Anterior cingulate cortex (tissue), 58 donors: ENCODE data around the gene TRIM2.
A peak's percentile ranks its signal among the peaks of the same experiment; 100 is the strongest.

ENCODE experiments used
- DNase-seq, 58 donors: peaks; one replicate each; lab custom pipeline; 2025; lab: John Stamatoyannopoulos, UW

The TRIM2 gene

DNA sequence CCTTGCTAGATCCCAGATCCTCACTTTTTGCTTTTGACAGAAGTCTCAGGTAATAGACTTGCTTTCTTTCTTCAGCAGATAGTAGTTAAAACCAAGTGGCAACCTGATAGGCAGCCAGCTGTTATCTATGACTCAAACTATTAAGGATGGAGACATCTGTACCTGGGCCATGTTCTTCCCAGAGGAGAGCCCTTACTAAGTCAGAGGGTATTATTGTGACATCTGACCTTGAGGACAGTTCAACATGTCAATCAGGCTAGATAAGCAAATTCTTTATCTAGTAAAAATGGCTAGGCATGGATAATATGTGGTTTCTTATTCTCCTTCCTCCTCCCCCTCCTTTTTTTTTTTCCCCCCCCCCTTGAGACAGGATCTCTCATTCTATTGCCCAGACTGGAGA is 39.2 kb downstream of the TRIM2 start:
- no peak for DNase-seq

DNA sequence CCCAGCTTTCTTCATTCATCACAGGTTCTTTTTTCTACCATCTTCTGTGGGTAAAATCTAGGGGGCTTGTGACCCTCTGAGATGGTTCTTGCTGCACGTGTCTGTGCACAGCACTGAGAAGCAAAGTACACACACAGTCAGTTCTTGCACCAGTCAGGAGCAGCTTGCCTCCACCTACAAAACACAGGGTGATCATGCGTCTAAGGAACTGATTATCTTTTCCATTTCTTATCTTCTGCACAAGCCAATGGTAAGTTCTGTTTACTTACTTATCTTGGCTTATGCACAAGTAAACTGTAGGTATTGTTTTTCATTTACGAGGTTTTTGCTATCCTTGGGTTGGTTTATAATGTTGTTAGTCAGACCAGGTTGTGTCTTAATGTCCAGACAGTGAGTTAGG is 40.7 kb downstream of the TRIM2 start:
- no peak for DNase-seq

DNA sequence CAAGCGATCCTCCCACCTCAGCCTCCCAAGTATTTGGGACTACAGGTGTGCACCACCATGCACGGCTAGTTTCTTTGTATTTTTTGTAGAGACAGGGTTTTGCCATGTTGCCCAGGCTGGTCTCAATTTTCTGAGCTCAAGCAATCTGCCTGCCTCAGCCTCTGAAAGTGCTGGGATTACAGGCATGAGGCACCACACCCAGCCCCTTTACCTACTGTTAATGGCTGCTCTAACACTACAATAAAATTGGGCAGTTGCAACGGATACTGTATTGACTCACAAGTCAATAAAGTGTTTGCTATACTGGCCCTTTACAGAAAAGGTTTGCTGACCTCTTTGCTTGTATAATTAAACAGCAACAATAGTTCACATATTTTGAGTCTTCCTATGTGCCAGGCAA is 41.5 kb downstream of the TRIM2 start:
- DNase-seq, result no peak

DNA sequence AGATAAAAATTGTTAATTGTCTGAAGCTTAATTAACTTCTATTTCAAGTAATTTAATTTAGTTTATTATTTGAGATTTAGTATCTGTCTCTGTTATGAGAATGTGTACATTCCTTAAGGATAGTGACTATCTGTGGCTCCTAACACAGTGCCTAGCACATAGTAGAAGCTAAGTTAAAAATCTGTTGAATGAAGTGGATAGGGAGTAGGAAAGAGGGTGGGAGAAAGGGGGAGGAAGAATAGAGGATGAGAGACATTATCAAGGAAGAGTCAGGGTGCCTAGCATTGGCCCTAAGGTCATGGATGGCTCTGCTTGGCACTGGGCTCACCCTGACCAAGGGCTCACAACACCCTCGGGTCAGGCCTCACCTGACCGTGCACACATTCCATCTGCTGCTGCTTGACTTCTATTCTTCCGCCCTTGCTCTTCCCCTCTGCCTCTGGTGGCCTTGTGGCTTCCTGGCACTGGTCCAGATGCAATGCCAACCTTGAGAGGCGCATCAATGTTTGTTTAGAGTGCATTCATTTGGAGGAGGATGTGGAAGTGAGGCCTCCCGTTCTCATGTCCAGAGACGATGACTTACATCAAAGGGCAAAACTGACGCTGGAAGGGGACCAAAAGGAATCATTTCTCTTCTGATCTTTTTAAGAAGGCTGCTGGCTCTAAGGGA is 42.3 kb downstream of the TRIM2 start:
- peak in 1 of 58 donors; percentile 40 for DNase-seq

DNA sequence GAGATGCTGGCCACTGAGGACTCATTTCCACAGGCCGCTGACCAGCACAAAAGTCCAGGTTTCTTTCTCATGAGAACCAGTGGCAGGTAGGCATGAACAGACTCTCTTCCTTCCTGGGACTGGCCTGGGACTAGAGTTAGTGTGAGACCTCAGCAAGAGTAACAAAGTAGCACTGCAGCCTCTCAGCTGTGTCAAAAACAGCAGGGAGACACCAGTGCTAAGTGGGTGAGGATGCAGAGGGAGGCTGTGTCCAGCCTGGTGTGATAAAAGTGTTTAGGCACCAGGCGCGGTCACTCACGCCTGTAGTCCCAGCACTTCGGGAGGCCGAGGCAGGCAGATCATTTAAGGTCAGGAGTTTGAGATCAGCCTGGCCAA is 42.9 kb downstream of the TRIM2 start:
- no peak for DNase-seq

DNA sequence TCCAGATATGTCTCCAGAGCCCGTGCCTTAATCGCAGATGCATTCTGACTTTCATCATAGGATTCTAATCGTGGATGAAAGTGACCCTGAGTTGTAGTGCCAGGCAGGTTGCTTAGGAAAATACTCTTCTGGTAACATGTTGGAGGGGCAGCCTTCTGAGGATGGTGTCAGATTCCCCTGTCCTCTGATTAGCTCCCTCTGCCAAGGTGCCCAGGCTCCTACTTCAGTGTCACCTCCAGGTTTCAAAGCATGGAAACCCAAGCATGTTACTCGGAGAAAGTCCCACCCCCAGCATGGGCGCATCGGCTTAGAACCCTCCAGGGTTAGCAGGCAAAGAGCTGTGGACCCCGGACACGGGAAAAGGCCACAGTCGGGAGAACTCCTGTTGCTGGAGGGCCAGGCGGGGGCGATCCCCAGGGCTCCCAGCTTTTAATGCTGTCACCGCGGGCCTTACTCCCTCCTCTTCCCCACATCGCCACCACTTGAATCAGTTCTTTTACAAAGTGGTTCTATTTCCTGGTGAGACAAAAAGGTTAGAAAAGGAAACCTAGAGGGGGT is 44.5 kb downstream of the TRIM2 start:
- DNase-seq, result peak in 2 of 58 donors; percentile 16 to 48

DNA sequence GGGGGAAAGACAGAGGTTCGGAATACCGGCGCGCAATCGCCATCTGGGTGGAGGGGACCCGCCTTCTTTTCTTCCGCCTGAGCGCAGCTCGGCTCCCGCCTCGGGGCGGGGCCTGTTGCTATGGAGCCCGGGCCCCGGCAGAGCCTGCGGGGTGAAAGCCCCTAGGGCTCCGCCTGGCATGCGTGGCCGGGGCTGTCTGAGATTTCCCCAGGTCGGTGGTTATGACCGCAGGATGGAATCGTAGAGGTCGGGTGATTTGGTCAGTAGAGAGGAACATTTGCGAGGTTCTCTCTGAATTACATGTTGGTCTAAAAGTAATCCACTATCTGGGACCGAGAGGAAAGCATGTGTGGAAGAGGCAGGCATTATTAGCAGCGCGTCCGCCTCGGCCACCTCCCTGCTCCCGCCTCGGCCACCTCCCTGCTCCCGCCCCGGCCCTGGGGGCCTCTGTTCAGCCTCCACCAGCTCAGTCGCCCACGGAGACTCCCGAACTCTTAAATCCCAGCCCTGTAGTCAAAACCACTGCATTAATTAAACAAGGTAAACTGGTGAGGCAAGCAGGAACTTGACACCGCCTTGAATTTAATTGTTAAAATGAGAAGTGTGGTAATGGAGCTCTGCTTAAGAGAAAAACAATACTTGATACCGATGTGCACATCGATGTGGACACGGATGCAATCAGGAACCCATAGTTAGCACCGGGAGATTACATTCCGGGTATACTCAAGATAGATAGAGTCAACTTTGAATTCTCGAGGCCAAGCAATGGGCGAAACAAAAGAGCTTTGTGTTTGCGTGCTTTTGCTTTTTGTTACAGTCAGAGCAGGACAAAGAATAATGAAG is 45.2 kb downstream of the TRIM2 start:
- peak in 56 of 58 donors; percentile 6 to 77 (median 48) for DNase-seq

DNA sequence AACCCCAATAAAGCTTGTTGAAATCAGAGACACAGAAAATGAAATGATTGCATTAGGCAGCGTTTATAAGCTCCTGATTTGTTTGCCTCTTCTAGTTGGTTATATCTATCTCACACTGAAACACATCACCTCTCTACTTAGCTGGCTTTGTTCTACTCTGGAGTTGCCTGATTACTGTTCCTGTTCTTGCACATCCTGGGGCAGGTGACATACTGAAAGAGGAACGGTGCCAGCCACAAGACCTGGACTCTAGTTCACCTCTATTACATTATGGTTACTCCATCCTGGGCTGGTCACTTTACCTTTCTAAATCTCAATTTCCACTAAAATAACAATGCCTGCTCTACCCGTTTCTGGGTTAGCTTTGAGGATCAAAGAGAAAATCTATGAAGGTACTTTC is 47.9 kb downstream of the TRIM2 start:
- no peak for DNase-seq

DNA sequence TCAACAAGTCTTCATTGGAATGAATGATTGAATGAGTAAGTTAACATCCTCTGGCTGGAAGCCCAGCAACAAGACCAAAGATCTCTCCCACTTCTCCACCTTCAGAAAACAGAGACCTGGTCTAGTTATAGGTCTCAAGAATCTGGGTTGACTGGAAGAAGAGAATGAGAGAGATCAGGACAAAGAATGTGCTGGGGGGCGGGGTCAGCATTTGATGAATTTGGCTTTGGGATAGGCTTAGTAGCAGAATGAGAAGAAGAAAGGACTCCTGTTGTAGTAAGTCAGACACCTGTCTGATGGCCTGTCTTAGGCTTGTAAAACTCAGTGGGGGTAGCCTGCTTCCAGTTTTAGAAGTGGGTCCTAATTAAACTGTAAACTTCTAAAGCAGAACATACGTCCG is 51.0 kb downstream of the TRIM2 start:
- DNase-seq, result no peak

DNA sequence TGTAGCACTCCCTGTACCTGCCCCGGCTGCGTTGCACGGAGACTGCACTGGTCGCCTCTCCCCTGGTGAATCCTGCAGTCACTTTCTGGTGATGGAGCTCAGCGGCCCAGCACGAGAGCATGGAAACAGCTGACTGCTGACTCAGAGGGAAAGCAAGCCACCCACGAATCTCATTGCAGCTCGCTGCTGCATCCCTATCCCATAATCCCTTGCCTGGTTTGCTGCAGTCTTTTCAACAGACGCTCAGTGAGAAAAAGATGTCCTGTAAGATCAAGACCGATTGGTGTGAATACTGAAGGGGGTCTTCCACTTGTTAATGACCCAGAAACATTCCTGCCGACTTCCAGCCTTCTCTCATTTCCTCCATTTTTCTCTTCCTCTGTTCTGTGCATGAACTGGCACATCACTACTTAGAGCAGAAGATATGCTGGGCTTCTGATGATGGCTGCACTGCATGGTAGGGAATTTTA is 52.9 kb downstream of the TRIM2 start:
- peak in 57 of 58 donors; percentile 20 to 91 (median 67) for DNase-seq

DNA sequence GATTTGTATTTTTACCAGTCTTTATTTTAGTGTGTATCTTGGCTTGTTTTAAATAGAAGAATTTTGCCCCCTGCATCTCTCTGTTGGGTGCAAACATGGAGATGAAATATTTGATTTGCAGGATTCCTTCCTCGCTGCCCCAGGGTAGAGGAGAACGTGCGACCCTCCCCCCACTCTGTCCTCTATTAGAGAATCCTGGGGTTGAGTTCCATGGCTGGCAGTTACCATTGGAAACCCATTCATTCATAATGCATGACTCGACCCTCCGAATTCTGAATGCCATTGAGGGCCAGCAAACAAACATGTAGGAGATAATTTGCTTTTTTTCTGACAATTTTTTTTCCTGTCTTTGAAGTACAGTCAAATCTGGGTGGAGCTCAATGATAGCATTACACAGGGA is 53.7 kb downstream of the TRIM2 start:
- peak in 4 of 58 donors; percentile 16 to 26 (median 24) for DNase-seq

DNA sequence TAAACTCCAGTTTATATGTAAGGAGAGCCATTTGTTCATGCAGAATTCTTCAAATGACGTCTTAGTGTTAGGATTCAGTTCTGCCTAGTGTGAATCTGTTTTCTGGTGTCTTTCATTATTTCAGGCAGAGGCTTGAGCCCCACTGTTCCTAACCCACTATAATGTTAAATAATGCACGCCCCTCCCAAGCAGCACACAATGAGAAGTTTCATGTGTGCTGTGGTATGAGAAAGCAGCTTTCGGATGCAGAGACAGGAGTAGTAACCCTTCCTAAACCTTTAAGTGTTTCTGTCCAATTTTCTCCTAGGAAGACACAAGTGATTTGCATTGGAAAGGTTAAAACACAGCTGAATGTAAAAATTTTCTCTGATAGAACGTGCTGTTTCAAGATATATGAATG is 54.5 kb downstream of the TRIM2 start:
- DNase-seq, result no peak

DNA sequence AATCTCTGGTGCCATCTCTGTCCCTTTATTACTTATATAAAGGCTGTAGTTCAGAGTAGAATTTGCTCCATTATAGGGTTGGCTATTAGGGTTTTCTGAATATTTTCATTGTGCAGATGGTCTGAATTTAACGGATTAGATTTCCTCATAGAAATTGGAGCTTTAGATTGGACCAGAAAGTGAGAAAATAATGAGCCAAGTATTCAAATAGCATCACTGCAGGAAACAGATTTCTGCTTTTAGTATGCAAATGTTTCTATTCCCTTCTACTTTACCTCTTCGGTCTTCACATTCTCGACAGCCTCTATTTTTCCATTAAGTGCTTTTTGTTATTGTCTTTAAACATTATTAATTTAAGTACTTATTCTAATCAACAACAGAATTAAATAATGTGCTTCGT is 55.4 kb downstream of the TRIM2 start:
- DNase-seq, result no peak

DNA sequence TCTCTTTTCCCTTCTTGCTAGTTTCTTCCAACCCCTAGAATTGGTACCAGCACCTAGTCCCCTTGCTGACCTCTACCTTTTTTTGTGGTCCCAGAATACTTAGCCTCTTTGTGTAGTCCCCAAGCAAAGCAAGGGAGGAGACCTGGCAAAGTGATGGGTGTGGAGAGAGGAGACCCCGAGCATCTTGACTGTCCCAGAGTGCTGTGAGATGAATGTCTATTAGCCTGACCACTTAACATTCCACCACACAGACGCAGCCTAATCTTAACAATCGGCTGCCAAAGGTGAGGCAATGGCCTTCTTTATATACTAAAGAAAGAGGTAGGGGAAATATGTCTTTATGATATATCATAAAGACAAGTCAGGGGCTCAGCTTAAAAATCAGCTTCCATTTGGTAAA is 55.9 kb downstream of the TRIM2 start:
- no peak for DNase-seq

DNA sequence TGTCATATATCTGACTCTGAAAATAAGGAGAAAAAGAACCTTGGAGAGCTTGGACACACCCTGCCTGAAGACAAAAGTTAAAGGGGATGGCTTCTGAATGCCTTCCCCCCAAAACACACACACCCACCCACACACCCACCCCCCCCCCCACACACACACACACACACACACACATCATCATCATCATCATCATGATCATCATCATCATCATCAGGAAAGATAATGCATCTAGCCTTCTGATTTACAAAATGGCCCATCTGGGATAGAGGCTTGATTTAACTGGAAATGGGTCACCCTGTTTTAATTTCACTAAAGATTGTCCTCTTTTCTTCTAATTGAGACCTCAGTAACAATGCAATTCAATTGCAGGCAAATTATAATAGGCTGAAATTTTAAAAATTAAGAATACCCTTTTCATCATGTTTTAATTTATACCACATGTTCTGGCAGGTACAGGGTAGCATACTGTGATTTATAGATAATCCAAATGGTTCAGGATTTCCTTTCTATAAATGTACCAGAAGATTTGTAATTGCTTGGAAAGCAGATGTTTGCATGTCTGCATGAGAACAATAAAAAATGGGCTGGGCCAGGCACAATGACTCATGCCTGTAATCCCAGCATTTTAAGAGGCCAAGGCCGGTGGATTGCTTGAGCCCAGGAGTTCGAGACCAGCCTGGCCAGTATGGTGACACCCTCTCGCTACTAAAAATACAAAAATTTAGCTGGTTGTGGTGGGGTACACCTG is 56.5 kb downstream of the TRIM2 start:
- peak in 3 of 58 donors; percentile 7 to 34 (median 12) for DNase-seq

DNA sequence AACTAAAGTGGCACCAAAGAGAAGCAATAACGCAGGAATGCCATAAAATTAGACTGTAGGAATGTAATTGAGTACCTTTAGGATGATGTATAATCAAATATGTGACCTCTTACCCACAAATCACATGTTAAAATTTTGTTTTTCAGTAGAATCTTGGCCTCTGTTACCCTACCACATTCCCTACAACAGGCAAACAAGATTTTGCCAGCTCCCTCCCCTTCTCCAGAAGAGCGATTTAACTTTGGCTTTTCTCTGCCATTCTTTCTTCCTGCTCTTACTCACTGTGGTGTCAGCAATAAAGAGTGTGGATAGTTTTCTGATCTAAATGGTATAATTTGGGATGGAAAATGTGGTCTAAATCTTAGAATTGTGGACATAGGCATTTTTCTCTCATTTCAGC is 57.2 kb downstream of the TRIM2 start:
- peak in 1 of 58 donors; percentile 41 for DNase-seq

DNA sequence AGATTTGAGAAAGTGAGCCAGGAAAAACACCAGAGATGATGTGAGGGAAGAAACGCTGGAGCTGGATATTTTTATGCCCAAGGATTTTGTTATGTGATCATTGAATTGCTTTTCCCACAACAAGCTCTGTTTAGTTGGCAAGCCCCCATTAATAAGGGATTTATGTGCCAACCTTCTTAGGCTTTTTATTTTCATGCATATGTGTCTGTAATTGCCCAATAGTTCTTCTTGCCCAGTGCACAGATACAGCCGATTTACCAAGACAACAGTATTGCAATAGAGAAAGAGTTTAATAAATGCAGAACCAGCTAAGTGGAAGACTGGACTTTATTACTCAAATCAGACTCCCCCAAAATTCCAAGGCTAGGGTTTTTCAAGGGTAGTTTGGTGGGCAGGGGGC is 57.7 kb downstream of the TRIM2 start:
- peak in 1 of 58 donors; percentile 41 for DNase-seq

DNA sequence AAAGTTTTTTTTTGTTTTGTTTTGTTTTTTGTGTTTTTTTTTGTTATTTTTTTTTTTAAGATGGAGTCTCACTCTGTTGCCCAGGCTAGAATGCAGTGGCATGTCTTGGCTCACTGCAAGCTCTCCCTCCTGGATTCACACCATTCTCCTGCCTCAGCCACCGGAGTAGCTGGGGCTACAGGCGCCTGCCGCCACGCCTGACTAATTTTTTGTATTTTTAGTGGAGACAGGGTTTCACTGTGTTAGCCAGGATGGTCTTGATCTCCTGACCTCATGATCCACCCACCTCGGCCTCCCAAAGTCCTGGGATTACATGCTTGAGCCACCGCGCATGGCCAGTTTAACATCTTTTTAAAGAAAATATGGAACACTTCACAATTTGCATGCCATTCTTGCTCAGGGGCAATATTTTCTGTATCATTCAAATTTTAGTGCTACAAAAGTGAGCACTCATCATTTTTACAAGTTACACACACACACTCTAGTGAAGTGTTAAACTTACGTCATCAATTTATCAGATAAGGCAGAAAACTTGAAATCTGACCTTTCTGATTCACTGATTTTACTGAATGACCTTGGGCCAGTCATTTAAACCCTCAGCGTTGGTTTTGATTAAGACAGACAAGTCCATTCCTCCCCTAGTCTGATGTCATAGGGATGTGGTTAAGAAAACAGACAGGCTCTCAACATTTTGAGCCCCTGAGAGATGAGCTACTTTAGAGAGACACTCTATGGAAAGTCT is 61.2 kb downstream of the TRIM2 start:
- DNase-seq, result no peak

DNA sequence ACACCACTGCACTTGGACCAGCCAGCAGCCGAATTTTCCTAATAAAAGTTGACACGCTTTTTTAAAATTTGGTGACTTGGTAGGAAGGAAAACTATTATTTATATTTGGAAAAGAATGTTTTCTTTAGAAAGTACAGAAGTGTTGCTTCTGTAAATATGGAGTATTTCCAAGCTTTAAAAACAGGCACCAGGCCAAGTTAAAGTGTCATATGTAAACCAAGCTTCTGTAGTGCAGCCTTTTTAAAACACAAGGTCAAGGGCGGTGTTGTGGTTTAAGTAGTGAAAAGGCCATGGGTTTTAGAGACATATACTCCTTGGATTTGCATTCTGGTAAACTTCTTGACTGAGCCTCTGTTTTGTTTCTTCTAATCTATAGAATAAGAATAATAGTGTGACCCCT is 62.7 kb downstream of the TRIM2 start:
- no peak for DNase-seq

DNA sequence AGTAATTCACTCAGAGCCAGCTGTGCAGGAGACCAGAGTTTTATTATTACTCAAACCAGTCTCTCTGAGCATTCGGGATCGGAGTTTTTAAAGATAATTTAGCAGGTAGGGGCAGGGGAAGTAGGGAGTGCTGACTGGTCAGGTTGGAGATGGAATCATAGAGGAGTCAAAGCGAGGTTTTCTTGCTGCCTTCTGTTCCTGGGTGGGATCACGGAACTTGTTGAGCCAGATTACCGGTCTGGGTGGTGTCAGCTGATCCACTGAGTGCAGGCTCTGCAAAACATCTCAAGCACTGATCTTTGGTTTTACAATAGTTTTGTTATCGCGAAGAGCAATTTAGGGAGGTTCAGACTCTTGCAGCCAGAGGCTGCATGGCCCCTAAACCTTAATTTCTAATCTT is 63.6 kb downstream of the TRIM2 start:
- no peak for DNase-seq
